GM21515 (cell line): Measurements from ENCODE around the gene EI24.

ENCODE experiments used
- ATAC-seq: cut with Tn5 transposase; IDR thresholded peaks from one replicate; pipeline ENCODE4 v1.9.1; 2021; ENCODE audit not compliant: unreplicated experiment

The EI24 gene

GRCh38 chr11:125626288-125626950 lies 57.1 kb downstream of the EI24 start:
- ATAC-seq: peak; percentile 40

- ATAC-seq: no peak
Measured at GRCh38 chr11:125627236-125627910, 58.1 kb downstream of the EI24 start.
